Stimulated activated CD8-positive, alpha-beta memory T cell treated with anti-CD3 and anti-CD28 coated beads, Interleukin-15, amount 100 ng/mL, for 4 hours (primary cell): ENCODE data around the gene GDF2.
A peak's percentile ranks its signal among the peaks of the same experiment; 100 is the strongest.

Experiments
- DNase-seq, 2 donors: peaks; one replicate each; pipeline ENCODE4 v3.0.0-alpha.2; 2020; ENCODE audit warnings: low read depth in 2 of 2

Gene GDF2

GRCh38 chr10:47332946-47333345, 10.7 kb downstream of the GDF2 start:
- DNase-seq, result no peak

GRCh38 chr10:47333532-47333931, 11.3 kb downstream of the GDF2 start:
- no peak for DNase-seq

- no peak for DNase-seq
Observed at GRCh38 chr10:47334466-47335295, 12.4 kb downstream of the GDF2 start.

- DNase-seq, result no peak
Observed at GRCh38 chr10:47335906-47336305, 13.7 kb downstream of the GDF2 start.

- no peak for DNase-seq
Observed at GRCh38 chr10:47336387-47337134, 14.3 kb downstream of the GDF2 start.

GRCh38 chr10:47337310-47337709, 15.1 kb downstream of the GDF2 start:
- no peak for DNase-seq

GRCh38 chr10:47339186-47339735, 17.0 kb downstream of the GDF2 start:
- DNase-seq, result no peak

GRCh38 chr10:47339759-47340607, 17.7 kb downstream of the GDF2 start:
- no peak for DNase-seq

GRCh38 chr10:47340608-47341170, 18.4 kb downstream of the GDF2 start:
- DNase-seq, result peak; percentile 14 to 20

GRCh38 chr10:47344996-47345870, 23.0 kb downstream of the GDF2 start:
- DNase-seq, result no peak

GRCh38 chr10:47346581-47347302, 24.5 kb downstream of the GDF2 start:
- no peak for DNase-seq

- no peak for DNase-seq
Observed at GRCh38 chr10:47347303-47347675, 25.0 kb downstream of the GDF2 start.

- DNase-seq, result no peak
Observed at GRCh38 chr10:47348138-47348651, 25.9 kb downstream of the GDF2 start, which contains the start of gene RBP3. RBP3 (plus strand) TSS chr10:47348363; CDS start chr10:47348485, 122 bp downstream.

GRCh38 chr10:47348661-47349470, 26.6 kb downstream of the GDF2 start:
- DNase-seq, result no peak

GRCh38 chr10:47349516-47349915, 27.3 kb downstream of the GDF2 start:
- DNase-seq, result no peak

GRCh38 chr10:47349941-47350371, 27.7 kb downstream of the GDF2 start:
- no peak for DNase-seq

- DNase-seq, result no peak
Observed at GRCh38 chr10:47350671-47351640, 28.7 kb downstream of the GDF2 start.
